GM23248 (cell line): Measurements from ENCODE around the gene INTS7.

Experiments used
- EZH2 ChIP-seq: fragments of 200-600 bp; sonication (generic); IDR thresholded peaks from 2 replicates; pipeline ENCODE4 v1.6.1; 2018; ENCODE audit warnings: antibody characterized with exemption, mild to moderate bottlenecking; ENCODE audit not compliant: insufficient read depth, poor library complexity, severe bottlenecking
- EZH2phosphoT487 ChIP-seq: fragments of 200-600 bp; sonication (generic); IDR thresholded peaks from 2 replicates; pipeline ENCODE4 v1.6.1; 2018; ENCODE audit warnings: antibody characterized with exemption, moderate library complexity, mild to moderate bottlenecking, low read depth; ENCODE audit not compliant: insufficient read depth

DNA sequence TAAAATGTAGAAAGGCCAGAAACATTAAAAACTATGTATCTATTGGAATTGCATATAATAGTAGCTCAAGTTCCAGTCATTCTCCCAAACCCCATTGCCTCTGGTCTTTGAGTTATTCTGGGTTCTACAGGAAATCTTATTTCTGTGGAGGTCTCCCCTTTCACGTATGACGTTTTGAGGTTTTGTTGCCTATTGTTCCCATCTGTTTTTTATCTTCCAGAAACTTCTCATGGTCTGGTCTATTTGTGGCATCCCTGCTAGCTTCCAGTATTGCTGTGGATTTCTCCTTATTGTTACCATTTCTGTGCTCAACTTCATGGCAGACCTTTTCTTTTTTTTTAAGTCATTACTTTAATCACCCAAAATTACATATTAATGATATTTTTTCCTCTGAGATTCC, 43.5 kb upstream of the INTS7 start:
- TF ChIP-seq EZH2 (no peak), EZH2phosphoT487 (no peak)
